NCI-H460 (cell line): Measurements from ENCODE around the gene CXCL17. TPM values are rescaled to one million over a fixed set of nuclear protein-coding genes. Genes with fewer than 3 reads are reported as not detected.
A peak's percentile ranks its signal among the peaks of the same experiment; 100 is the strongest.
"Not testable (repeated sequence)": the region's sequence is repeated elsewhere in the genome, so short reads cannot be mapped to it uniquely, and the experiment has no call there.

Experiments used
- DNase-seq: peaks from one replicate; pipeline ENCODE4 v3.0.0-alpha.2; 2016; ENCODE audit warnings: low read depth; ENCODE audit errors: extremely low read depth
- total RNA-seq: library from RNA; depleted of rRNA; stranded (reverse); fragments of >200 nt; shearing (Covaris generic); gene quantifications from 2 replicates; pipeline ENCODE4 v1.2.3, GENCODE V29; 2014

Gene CXCL17
- total RNA-seq, 1 experiment from 2014 or later: not detected

DNA sequence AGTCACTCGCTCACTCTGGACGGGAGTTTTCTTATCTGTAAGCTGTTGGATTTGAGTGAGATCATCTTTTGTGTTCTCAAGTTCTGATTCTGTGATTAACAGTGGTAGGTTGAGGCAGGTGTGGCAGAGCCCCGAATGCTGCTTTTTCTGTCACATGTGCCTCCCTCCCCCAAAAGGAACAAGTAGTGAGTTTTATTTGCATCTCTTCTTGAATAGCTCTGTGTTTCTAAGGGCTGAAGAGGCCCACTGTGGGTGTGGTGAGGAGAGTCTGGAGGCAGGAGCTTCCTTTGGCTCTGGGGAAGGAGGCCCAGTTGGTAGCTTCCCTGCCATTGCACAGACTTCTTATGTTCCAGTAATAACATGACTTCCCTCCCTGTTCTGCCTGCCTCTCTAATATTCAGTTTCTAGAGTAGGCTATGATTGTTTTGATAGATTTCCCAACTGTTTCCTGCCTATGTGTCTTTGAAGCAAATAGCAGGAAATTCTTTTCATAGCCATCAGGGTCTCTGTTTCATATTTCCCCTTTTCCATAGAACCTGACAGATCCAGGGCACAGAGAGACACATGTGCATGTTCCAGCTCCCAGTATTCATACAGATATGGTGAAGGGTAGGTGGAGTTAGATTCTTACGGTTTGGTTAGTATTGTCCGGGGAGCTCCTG, 23.9 kb upstream of the CXCL17 start:
- no peak for DNase-seq

DNA sequence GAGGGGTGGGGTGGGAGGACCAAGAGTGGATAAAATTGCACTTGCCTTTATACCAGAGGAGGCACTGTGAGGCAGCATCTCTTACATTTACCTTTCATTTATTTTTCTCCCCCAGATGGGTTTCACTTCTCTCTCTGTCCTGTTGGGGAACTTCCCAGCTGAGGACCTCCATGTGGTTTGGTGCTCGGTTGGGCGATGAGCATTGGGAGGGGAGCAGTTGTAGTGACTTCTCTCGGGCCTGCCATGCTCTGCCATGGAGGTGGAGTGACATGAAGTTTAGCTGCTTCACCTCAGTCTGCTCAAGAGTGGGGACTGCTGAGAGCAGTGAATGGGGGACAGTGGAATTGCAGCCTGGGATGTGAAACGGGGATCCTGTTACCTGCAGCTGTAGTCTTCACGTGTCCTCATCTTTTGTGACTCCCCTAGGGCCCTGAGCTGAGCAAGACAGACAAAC, 23.1 kb upstream of the CXCL17 start:
- no peak for DNase-seq

DNA sequence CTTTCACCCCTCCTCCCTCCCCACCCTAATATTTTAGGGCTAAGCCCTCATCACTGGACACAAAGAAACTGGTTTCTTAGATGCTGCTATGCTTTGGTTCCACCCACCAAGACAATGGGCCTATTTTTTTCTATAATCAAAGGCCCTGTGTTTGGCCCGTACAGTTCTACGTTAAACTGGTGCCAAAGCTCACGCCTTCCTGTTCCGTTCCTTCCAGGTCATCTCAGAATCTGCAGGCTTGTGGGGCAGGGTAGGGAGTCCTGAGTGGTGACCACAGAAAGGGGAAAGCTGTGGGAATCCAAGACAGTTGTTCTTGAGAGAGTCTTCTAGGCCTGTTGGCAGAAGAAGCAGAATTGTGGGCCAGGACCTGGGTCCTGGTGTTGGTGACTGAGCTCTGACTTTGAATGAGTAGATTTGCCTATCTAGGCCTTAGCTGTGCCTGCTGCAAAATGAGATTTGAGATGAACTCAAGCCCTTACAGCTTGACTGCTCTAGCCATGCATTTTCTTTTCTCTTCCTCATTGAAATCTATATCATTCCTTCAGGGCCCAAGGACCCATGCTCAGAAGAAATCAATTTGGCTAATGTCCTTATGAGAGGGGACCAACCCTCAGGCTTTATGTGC, 19.1 kb upstream of the CXCL17 start:
- no peak for DNase-seq

DNA sequence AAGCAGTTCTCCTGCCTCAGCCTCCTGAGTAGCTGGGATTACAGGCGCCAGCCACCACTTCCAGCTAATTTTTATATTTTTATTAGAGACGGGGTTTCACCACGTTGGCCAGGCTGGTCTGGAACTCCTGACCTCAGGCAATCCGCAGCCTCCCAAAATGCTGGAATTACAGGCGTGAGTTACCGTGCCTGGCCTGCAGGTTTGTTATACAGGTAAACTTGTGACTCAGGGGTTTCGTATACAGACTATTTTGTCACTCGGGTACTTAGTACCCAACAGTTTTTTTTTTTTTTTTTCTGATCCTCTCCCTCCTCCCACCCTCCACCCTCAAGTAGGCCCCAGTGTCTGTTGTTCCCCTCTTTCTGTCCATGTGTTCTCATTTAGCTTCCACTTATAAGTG, 18.5 kb upstream of the CXCL17 start:
- not testable (repeated sequence) for DNase-seq

DNA sequence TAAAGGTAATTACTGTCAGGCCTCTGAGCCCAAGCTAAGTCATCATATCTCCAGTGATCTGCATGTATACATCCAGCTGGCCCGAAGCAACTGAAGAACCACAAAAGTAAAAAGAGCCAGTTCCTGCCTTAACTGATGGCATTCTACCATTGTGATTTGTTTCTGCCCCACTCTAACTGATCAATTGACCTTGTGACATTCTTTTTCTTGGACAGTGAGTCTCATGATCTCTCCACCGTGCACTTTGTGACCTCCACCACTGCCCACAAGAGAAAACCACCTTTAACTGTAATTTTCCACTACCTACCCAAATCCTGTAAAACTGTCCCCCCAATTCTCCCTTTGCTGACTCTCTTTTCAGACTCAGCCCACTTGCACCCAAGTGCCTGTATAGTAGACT, 17.2 kb upstream of the CXCL17 start:
- no peak for DNase-seq

DNA sequence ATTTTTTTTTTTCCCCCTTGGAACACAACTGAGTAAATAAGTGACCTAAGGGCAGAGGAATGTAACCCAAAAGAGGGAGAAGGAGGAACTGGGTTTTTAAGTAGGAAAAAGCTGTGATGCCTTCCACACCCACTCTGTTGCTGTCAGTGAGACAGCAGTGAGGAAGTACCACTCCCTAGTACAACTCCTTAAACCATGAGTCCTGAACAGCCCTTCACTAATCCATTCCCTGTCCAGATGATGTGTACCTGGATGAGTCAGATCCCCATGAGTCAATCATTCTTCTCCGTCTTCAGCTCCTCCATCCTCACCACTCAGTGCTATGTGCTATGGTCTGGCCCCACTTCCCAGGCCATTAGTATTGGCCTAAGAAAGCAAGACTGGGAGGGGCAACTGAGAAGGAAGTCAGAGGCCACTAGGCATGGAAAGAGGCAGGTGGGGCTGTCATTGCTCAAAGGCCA, 12.9 kb upstream of the CXCL17 start:
- no peak for DNase-seq

DNA sequence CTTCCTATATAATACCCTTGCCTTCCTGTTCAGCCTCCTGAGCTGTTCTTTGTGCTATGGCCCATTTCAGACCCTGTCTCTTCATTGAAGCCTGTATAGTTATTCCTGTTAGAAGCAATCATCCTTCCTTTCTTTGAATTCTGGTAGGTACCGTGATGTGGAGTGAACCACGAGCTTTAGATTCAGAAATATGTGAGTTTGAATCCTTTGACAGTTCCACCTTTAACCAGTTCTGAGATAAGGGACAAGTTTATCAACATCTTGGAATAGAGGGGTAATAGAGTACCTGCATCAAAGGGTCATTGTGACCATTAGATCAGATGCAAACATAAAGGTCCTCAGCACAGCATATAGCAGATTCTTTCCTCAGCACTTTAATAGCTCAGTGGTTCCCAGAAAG, 12.3 kb upstream of the CXCL17 start:
- DNase-seq: no peak

DNA sequence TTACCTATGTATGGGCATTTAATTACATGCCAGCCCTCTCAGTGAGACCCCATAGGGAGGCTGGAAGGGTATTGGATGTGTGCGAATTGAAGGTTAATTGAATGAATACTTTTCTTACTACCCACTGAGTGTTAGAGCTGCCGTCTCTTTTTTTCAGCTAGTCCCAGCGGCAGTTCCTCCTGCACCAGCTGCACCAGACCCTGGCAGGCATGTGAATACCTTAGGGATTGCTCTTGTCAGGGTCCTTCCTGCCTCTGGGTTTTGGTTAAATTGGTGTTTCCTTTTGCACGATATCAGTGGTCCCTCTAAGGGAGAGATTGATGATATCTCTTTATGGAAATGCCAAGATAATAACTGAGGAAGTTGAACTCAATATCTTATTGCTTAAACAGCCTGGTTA, 9.8 kb upstream of the CXCL17 start:
- no peak for DNase-seq

DNA sequence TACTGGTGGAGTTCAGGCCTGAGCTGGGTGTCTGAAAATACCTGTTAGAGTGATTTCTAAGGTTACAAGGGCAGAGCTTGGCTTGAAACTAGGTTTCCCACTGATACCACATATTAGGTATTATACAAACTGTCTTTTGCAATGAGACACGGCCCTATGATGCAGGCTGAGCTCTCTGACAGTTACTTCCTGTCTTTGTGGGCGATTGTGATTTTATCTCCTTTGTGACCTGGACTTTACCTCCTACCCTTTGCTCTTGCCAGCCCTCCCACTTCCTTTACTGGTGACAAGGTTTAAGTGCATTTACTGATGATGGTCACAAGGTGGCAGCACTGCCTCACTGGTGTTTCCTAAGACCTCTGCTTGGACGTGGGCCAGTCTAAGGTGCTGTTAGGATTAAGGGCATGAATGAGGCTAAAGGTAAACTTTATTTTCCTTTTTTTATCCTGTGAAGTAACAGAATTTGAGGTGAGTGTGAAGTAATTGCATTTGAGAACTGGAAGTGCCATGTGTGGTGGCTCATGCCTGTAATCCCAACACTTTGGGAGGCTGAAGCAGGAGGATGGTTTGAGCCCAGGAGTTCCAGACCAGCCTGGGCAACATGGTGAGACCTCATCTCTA, 7.7 kb upstream of the CXCL17 start:
- DNase-seq: peak; percentile 71

DNA sequence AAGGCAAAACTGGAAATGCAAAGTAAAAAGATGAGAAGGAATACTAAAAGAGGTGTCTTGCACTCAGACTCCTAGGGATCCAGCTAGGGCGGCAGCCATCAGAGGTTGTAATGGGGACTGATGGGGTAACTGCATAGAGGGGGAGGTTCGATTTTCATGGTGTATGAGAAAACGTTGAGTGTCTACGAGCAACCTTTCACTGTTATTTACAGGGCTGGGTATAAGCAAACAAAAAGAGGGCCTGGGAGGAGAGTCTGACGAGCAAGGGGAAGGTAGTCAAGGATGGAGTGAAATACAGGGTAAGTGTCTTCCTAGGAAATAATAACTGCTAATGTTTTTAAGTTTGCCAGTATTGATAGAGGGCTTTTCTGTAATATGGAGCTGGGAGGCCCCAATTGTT, 5.6 kb upstream of the CXCL17 start:
- DNase-seq: not testable (repeated sequence)

DNA sequence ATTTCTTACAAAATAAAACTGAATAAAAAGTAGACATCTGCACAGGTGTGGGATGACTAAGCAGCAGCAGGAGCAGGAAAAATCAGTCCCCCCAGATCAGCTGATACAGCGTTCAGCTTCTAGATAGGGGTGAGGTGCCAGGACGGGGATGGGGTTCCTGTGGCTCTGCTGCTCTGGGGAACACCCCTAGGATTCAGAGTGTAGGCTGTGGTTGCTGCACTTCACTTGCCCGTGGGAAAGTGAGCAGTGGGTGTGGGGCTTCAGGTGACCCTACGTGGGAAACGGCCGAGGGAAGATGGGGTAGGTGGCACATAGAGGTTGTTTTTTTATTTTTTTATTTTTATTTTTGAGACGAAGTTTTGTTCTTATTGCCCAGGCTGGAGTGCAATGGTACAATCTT, 3.2 kb upstream of the CXCL17 start:
- DNase-seq: no peak

DNA sequence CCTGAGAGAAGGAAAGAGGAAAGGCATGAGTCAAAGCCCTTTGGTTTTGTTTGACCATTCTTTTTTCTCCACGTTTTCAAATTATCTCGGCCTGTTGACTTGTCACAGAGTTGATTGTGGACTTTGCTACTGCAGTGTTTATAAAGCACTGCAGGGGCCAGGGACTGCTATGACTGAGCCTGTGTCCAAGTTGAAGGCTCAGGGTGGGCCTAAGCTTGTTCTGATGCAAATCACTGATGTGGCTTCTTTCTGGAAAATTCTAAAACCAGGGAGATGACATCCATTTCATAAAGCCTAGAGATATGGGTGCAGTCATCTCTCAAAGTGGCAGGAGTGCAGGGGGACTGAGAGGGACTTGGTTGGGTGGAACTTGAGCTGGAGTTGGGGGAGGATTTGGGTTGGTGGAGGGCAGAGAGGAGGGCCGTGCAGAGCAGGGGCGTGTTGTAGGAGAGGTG, 1.2 kb upstream of the CXCL17 start:
- DNase-seq: no peak

DNA sequence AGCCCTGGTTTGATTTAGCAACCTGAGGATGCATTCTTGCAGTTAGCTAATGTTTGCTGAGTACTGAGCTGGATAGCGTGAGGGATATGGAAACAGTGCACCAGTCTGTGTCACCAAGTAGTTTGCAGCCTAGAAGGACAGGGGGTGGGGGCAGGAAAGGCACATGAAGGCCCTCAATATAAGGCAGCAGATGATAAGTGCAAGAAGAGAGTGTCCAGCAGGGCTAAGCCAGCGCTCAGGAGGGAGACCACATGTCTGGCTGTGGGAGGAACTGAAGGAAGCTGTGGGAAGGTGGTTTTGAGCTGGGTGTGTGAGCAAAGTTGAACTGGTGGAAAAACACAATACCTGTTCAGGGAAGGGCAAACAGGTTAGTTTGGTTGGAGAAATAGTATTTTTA, 1.7 kb downstream of the CXCL17 start:
- no peak for DNase-seq

DNA sequence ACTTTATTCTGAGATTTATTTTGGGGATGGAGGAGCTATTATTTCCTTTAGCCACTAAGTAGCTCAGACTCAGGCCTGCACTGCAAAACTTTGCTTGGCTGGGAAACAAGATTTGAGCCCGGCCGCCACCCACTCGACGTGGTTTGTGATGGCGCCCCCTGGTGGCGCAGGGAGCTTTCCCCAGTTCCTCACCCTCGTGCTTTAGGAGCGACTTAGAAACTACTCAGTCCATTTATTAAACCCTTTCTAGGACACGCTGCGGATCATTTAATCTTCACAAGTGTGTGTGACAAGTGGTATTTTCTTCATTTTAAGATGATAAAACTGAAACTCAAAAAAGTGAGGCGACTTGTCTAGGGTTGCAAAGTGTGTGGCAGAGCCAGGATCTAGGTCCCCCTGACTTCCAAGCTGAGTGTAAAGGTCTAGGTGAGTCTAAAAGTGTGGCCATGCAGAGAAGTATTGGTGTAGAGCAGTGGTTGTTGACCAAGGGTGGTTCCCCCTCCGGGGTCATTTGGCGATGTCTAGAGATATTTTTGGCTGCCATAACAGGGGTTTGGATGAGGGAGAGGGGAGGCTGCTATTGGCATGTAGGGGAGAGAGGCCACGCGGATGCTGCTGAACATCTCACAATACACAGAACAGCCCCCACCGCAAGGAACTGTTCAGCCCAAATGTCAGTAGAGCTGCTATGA, 2.2 kb downstream of the CXCL17 start:
- DNase-seq: peak; percentile 37

DNA sequence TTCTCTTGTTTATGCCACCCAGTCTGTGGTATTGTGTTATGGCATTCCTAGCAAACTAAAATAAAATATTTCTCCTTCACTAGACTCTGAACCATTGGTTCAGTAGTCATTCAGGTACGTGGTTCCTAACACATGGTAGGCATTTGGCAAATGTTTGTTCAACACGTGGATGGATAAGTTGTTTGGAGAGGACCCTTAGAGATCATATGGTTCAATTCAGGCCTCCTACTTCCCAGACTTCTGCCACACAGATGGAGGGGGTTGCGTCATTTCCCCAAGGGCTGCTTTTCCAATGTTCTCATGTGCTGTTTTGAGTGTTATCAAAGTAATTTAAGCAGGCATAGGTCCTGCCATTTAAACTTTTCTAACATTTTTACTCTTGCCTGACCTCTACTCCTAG, 6.7 kb downstream of the CXCL17 start:
- no peak for DNase-seq

DNA sequence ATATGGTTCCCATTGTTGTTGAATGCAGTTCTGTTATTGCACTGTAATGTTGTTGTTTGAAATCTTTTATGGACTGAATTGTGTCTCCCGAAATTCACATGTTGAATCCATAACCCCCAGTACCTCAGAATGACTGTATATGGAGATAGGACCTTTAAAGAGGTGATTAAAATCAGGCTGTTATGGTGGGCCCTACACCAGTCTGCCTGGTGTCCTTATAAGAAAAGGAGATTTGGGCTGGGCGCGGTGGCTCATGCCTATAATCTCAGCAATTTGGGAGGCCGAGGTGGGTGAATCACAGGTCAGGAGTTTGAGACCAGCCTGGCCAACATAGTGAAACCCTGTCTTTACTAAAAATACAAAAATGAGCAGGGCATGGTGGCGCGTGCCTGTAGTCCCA, 7.4 kb downstream of the CXCL17 start:
- no peak for DNase-seq

DNA sequence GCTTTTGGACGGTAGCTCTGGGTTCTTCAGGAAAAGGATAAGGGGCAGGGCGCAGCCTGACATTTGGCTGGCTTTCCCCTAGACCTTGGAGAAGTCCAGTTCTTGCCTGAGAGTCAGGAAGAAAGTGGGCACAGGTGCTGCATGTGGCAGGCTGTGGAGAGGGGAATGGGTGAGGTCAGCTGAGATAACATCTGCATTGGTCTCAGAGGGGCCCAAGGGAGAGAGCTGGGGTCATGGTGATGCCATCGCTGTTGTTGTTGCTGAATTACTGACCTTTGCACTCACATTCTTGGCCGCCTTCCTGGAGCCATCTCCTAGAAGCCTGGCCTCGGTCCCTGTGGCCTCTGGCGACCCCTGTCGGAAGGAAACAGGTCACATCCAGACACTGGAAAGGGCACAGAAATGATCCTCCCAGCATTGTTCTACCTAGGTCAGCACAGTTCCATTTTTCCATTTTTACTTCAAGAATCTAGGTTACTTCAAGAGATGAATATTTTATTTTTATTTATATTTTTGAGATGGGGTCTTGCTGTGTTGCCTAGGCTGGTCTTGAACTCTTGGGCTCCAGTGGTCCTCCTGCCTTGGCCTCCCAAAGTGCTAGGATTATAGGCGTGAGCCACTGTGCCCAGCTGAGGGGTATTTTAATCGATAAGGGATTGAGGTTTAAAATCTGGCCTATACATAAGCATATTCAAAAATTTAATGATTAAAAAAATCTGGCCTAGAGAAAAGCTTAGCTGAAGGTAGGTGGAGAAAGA, 9.1 kb downstream of the CXCL17 start:
- DNase-seq: peak; percentile 54

DNA sequence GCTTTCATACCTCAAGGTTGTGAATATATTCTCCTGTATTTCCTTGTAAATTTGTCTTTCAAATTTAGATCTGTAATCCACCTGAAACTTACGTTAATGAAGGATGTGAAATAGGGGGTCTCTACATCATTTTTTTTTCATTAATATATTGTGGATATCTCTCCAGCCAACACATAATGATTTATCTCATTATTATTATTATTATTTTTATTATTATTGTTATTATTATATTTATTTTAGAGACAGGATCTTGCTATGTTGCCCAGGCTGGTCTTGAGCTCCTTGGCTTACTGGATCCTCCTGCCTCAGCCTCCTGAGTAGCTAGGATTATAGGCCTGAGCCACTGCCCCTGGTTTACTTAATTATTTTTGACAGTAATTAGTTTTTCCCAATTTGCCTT, 11.3 kb downstream of the CXCL17 start:
- DNase-seq: no peak

DNA sequence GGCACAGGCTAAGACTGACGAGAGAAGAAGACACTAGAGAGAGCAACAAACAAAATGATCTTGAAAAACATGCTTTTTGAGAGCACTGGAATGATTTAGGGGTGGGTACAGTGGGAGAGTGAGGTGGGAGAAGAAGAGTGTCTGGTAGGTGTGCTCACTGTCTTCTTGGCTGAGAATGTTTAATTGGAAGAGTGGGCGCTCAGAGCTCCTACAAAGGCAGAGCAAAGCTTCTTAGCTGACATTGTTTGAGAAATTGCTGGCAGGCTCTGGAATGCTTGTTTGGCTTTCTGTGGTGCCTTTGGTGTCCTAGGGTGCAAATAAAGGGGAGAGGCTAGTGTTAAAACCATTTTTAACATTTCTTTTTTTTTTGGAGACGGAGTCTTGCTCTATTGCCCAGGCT, 14.1 kb downstream of the CXCL17 start:
- DNase-seq: no peak

DNA sequence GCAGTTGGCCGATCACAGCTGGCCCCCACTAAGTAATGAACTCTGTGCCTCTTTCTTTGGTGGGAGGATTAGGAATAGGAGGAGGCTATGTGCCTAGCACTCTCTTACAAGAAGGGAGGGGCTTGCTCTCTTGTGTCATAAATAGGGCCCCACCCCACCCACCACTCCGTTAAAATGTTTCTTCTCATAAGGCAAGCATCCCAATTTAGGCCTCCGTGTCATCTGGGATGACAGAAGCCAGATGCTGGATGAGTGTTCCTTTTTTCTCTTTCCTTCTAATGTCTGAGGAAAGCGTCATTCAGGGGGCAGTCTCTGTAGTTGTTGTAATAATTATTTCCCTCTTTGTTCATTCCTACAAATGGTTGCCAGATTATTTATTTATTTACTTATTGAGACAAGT, 15.4 kb downstream of the CXCL17 start, which contains the start of gene LIPE:
Gene LIPE (minus strand): TSS at position 76 of the 400 bp plus-strand sequence. CDS start 239 bp downstream, outside the sequence.
- DNase-seq: no peak

DNA sequence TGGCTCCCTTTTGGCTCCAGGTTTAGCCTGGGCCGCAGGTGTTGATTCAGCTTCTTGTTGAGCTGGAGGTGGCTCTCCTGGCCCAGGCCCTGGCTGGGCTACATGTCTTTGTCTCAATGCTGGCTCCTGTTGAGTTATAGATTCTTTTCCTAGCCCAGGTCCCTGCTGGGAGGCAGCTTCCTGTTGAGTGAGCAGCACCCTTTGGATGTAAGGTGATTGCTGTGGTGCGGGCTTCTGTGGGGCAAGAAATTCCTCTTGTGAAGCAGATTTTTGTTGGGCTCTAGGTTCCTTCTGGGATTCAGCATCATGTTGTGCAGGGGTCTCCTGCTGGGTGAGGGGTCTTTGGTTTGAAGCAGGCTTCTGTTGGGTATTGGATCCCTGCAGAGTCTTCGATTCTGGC, 16.1 kb downstream of the CXCL17 start:
- DNase-seq: no peak
